ENCODE results near the gene SPSB1. TPM values are rescaled to one million over a fixed set of nuclear protein-coding genes. Genes with fewer than 3 reads are reported as not detected.
A peak's percentile ranks its signal among the peaks of the same experiment; 100 is the strongest.

The SPSB1 gene
- total and polyA plus RNA-seq, 2 of the 4 experiments (the other 2 are of a cell fraction), result 16.7 to 19.8 TPM

DNA sequence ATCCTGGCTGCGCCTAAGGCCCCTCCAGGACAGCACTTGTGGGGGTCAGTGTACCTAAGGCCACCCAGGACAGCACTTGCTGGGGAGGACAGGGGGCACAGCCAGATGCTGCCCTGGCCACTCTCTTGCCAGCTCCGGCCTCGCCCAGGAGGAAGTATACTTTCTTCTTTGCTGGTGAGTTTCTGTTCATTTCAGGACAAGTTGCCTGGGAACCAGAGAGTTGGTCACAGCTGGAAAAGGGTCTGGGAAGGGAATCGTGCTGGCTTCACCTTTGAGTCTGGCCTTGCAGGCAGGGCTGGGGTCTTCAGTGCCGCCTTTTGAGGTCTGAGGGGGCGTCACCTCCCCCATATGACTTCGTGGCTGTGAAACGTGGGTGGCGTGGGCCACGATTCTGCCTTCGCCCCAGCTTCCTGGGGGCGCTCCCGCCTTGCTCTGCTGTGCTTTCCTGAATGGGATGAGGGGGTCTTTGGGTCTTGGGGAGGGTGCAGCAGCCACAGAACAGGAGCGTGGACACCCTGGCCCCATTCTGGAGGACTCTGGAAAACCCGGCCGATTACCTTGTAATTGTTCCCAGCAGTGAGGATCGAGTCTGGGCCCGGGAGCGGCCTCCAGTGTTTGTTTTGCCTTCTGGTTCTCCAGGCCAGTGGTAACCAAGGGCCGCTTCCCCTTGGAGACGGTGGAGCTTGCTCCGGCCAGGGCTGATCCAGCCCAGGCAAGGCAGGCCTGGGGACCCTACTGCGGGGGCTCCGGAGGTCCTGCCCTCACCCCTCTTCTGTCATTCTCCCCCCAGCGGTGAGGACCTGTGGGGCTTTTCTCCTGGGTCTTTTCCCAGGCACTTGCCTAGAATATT is 45.9 kb downstream of the SPSB1 start:
- Histone ChIP-seq H3K36me3 (ENCODE audit: control insufficient read depth, insufficient read depth, low read length) (no peaks in the 10 kb centered on the region), H3K4me1 (ENCODE audit: control insufficient read depth, insufficient read depth, low read length) (peaks cover 9% of the 10 kb centered on the region; the same call in 1 of the 2 replicates), H3K56ac (ENCODE audit: extremely low read depth, insufficient read depth, low read length) (no peak overlapping the region), H3K18ac (ENCODE audit: low read depth, low read length) (no peak overlapping the region), H2BK5ac (ENCODE audit: low read depth, low read length, poor library complexity, severe bottlenecking) (no peak overlapping the region), H2AK5ac (ENCODE audit: low read depth, low read length) (peak overlapping the region; percentile 24; the same call in 1 of the 2 replicates), H3K23ac (ENCODE audit: low read depth, low read length) (no peak overlapping the region), H3K27ac (ENCODE audit: insufficient read depth, low read length) (no peak overlapping the region), H4K20me1 (ENCODE audit: insufficient read depth, low read length) (peaks cover 91% of the 10 kb centered on the region), H3K4ac (ENCODE audit: low read depth, low read length) (no peak overlapping the region), H3K4me2 (ENCODE audit: low read depth, low read length) (no peak overlapping the region), H2AFZ (replicated peaks; ENCODE audit: low read length, poor library complexity) (no peak overlapping the region), H2AK9ac (replicated peaks; ENCODE audit: low read depth, low read length, poor library complexity) (peak overlapping the region; percentile 65), H3K79me1 (ENCODE audit: low read depth in 1 of 2, low read length in 2 of 2) (peaks cover 50 to 88% of the 10 kb centered on the region in 2 experiments), H4K5ac (ENCODE audit: low read depth, low read length) (no peak overlapping the region), H3K4me3 (ENCODE audit: insufficient read depth, low read depth, low read length) (no peak overlapping the region), H2BK20ac (ENCODE audit: low read depth, low read length) (no peak overlapping the region), H3K9me3 (ENCODE audit: control insufficient read depth, insufficient read depth, low read length) (no peaks in the 10 kb centered on the region), H3K9ac (ENCODE audit: low read depth, low read length) (no peak overlapping the region), H2BK15ac (ENCODE audit: low read depth, low read length) (no peak overlapping the region), H3K14ac (replicated peaks; ENCODE audit: low read depth, low read length) (no peak overlapping the region), H4K91ac (ENCODE audit: insufficient read depth, low read depth, low read length) (no peak overlapping the region), H3K27me3 (ENCODE audit: control insufficient read depth, insufficient read depth, low read length) (no peaks in the 10 kb centered on the region), H3K9me1 (ENCODE audit: insufficient read depth, low read length) (peaks cover 11% of the 10 kb centered on the region), H4K8ac (ENCODE audit: low read depth in 2 of 2, low read length in 2 of 2) (no peak overlapping the region), H2BK120ac (ENCODE audit: low read depth, low read length) (no peak overlapping the region)
- TF ChIP-seq SMC3 (IDR thresholded peaks at IDR 0.05; ENCODE audit: low read depth, low read length) (no peak), MXI1 (IDR thresholded peaks at IDR 0.05; ENCODE audit: borderline replicate concordance, low read depth, low read length) (no peak), CHD1 (IDR thresholded peaks at IDR 0.05; ENCODE audit: low read depth, low read length) (no peak), RAD21 (IDR thresholded peaks at IDR 0.05; ENCODE audit: low read length) (no peak), FOS (IDR thresholded peaks at IDR 0.05; ENCODE audit: low read depth, low read length) (no peak), MAFK (IDR thresholded peaks at IDR 0.05; ENCODE audit: low read depth, low read length) (no peak)
- ATAC-seq (ENCODE audit: low read depth) (no peak), DNase-seq (no peak)
- POLR2A ChIA-PET (ENCODE audit: unreplicated experiment), result no interaction called here
- no TSS peak for BruUV-seq (replicated peaks)
- intact Hi-C loops (cut with micrococcal nuclease), result no loop called here
- CTCF ChIA-PET, result no interaction called here
- WGBS, 2 experiments (ENCODE audit: extremely low coverage in 2 of 2, insufficient read length in 1 of 2), result 79% methylated on average over 10 of the region's 25 CpGs; no CpG with 5 or more reads in 1 of the 2 experiments
- dilution Hi-C loops (cut with HindIII; ENCODE audit: low sequenced_read_pairs, unreplicated experiment), result no loop called here
- in situ Hi-C loops (cut with MboI; ENCODE audit: low sequenced_read_pairs), result no loop called here

Data from IMR-90 (cell line).